ENCODE data around the gene HMGA1. TPM values are rescaled to one million over a fixed set of nuclear protein-coding genes. Genes with fewer than 3 reads are reported as not detected.

Gene HMGA1
- total and polyA plus RNA-seq, 10 of the 15 experiments (the other 5 are each of a cell fraction or from before 2014, with no cell fraction given), result 13.4 to 885 (median 508) TPM

DNA sequence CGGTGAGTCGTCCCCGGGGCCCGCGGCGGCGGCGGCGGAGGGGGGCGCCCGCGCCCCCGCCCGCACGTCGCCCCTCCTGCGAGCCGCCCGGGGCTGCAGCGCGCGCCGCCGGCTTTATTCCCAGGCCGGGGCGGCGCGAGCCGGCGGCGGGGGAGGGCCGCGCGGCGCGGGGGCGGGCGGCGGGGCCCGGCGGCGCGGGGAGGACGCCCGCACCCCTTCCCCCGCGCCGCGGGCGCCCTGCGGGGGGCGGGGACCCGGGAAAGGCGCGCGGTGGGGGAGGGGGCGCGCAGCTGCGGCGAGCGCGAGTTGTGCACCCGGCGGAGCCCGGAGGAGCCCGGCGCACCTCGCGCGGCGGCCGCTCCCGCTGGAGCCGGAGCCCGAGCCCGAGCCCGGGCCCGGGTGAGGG, 646 bp downstream of the HMGA1 start:
- ATAC-seq (no peak), FAIRE-seq (no peak)
- SMC1A ChIA-PET (ENCODE audit: uncharacterized antibody, unreplicated experiment), result interaction anchor here (1.1 to 1.3 kb wide), 2 partner anchors 13 to 40 kb away, joined by 3 to 10 read pairs; no protein-coding TSS in a partner anchor

More for the DNA sequence above, 646 bp downstream of the HMGA1 start:
- Histone ChIP-seq H4K20me1 (ENCODE audit: control insufficient read depth, insufficient read depth) (peaks cover 5% of the 10 kb centered on the region; the same call in 1 of the 2 replicates), H3K4me1 (ENCODE audit: control insufficient read depth, insufficient read depth, low read length) (peaks cover 21% of the 10 kb centered on the region), H3K27me3 (replicated peaks in 1 of 2; ENCODE audit: control insufficient read depth in 2 of 2, insufficient read depth in 2 of 2, low read length in 1 of 2) (no peaks in the 10 kb centered on the region), H3K27ac (ENCODE audit: control insufficient read depth, insufficient read depth) (peak overlapping the region; percentile 94), H3K79me2 (ENCODE audit: control insufficient read depth, insufficient read depth, low read length) (peaks cover 49% of the 10 kb centered on the region), H3K9me3 (replicated peaks; ENCODE audit: control insufficient read depth, insufficient read depth, low read length) (no peaks in the 10 kb centered on the region), H3K9ac (ENCODE audit: control insufficient read depth, insufficient read depth, low read length) (peak overlapping the region; percentile 99), H2AFZ (ENCODE audit: control insufficient read depth, low read depth, low read length) (no peak overlapping the region), H3K4me3 (peak overlapping the region; percentile 93), H3K4me2 (ENCODE audit: control insufficient read depth, insufficient read depth) (no peak overlapping the region), H3K36me3 (ENCODE audit: control insufficient read depth in 2 of 2, insufficient read depth in 2 of 2, low read length in 1 of 2) (peaks cover 14 to 19% of the 10 kb centered on the region in 2 experiments; a peak in 3 of 4 replicates)
- no peak for DNase-seq (ENCODE audit: low read depth, low spot score)
- 1% methylated on average over 14 of the region's 78 CpGs for WGBS (ENCODE audit: insufficient coverage, insufficient replicate concordance, low lambda C conversion rate, missing lambda C conversion rate)
- RAD21 ChIA-PET (ENCODE audit: unreplicated experiment), result interaction anchor here (0.6 to 2.1 kb wide), 9 partner anchors 12 to 189 kb away, joined by 3 to 17 read pairs (median 3); partner anchors contain the start of gene SMIM29
- intact Hi-C loops (cut with micrococcal nuclease; ENCODE audit: unreplicated experiment), result no loop called here
- POLR2A ChIA-PET, result interaction anchor here (0.5 to 2.1 kb wide), 15 partner anchors 9 to 420 kb away, joined by 3 to 20 read pairs (median 3); no protein-coding TSS in a partner anchor
- no peak for TF ChIP-seq PBX3 (IDR thresholded peaks at IDR 0.05; ENCODE audit: insufficient replicate concordance, low read depth, low read length)
- TF ChIP-seq, protein P1, sequence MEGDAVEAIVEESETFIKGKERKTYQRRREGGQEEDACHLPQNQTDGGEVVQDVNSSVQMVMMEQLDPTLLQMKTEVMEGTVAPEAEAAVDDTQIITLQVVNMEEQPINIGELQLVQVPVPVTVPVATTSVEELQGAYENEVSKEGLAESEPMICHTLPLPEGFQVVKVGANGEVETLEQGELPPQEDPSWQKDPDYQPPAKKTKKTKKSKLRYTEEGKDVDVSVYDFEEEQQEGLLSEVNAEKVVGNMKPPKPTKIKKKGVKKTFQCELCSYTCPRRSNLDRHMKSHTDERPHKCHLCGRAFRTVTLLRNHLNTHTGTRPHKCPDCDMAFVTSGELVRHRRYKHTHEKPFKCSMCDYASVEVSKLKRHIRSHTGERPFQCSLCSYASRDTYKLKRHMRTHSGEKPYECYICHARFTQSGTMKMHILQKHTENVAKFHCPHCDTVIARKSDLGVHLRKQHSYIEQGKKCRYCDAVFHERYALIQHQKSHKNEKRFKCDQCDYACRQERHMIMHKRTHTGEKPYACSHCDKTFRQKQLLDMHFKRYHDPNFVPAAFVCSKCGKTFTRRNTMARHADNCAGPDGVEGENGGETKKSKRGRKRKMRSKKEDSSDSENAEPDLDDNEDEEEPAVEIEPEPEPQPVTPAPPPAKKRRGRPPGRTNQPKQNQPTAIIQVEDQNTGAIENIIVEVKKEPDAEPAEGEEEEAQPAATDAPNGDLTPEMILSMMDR (IDR thresholded peaks at IDR 0.05 in 2 of 3, conservative IDR thresholded peaks at IDR 0.05 in 1 of 3; ENCODE audit: control insufficient read depth in 2 of 3, extremely low read depth in 1 of 3, insufficient read depth in 1 of 3, low read depth in 3 of 3, low read length in 3 of 3), result no peak
- TF ChIP-seq ZNF24 (IDR thresholded peaks at IDR 0.05), result no peak
- no peak for TF ChIP-seq NBN (IDR thresholded peaks at IDR 0.05)
- TF ChIP-seq POLR2A (IDR thresholded peaks at IDR 0.05; ENCODE audit: low read depth, low read length), result 0 out of 2 replicates have a peak, but pooled peaks have one; percentile 2
- TF ChIP-seq KLF5 (IDR thresholded peaks at IDR 0.05; ENCODE audit: partially characterized antibody), result no peak
- TF ChIP-seq EGR1 (IDR thresholded peaks at IDR 0.05; ENCODE audit: borderline replicate concordance in 1 of 2, low read depth in 2 of 2, low read length in 2 of 2), result peak in 1 of 2 experiments; percentile 42; a peak in 1 of 3 replicates
- no TSS peak for BruUV-seq (replicated peaks)
- in situ Hi-C loops (cut with MboI), result loop anchor here (25.0 kb wide), 1 partner anchor 375 kb away; no protein-coding TSS in a partner anchor
- CTCF ChIA-PET, result interaction anchor here (0.8 to 1.5 kb wide), 6 partner anchors 10 to 159 kb away, joined by 3 to 7 read pairs (median 4); partner anchors contain the start of gene SMIM29

Data from GM12878 (cell line).